Measurements from ENCODE around the gene GSK3B. TPM values are rescaled to one million over a fixed set of nuclear protein-coding genes. Genes with fewer than 3 reads are reported as not detected.

Gene GSK3B
- total and polyA plus RNA-seq, 2 experiments from 2014 or later, result 29.0 to 45.3 TPM

DNA sequence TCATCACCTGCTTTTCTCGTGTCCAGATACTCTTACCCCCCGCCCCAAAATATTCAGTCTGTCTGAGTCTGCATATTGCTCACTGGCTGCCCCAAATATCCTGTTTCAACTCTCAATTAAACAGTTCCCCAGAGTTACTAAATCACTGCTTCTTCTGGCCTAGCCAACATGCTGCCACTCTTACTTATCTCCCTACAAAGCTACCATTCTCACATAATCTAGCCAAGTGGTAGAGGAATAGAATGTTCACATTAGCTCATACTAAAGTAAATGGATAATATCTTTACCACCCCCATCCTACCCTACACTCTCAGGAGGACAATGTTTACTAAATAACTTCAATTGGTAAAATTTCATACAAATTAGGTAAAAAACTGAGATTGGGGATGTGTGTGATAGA, 234.5 kb downstream of the GSK3B start:
- no peak overlapping the region for H3K4me3 Mint-ChIP-seq
- no peaks in the 10 kb centered on the region; the same call in 1 of the 2 replicates for H3K9me2 ChIP-seq (ENCODE audit: insufficient read depth)
- no peaks in the 10 kb centered on the region for H4K20me1 ChIP-seq (replicated peaks; ENCODE audit: insufficient read depth)
- no peaks in the 10 kb centered on the region; the same call in 1 of the 2 replicates for H3K79me2 ChIP-seq (replicated peaks; ENCODE audit: insufficient read depth)
- no peak overlapping the region for H2AFZ ChIP-seq
- no peaks in the 10 kb centered on the region for H3K4me1 Mint-ChIP-seq
- H3K27ac Mint-ChIP-seq, result no peak overlapping the region
- no peaks in the 10 kb centered on the region for H3K4me1 ChIP-seq (ENCODE audit: insufficient read depth)
- no peak for TF ChIP-seq EZH2phosphoT487 (IDR thresholded peaks at IDR 0.05; ENCODE audit: unreplicated experiment)
- TF ChIP-seq, protein P1, sequence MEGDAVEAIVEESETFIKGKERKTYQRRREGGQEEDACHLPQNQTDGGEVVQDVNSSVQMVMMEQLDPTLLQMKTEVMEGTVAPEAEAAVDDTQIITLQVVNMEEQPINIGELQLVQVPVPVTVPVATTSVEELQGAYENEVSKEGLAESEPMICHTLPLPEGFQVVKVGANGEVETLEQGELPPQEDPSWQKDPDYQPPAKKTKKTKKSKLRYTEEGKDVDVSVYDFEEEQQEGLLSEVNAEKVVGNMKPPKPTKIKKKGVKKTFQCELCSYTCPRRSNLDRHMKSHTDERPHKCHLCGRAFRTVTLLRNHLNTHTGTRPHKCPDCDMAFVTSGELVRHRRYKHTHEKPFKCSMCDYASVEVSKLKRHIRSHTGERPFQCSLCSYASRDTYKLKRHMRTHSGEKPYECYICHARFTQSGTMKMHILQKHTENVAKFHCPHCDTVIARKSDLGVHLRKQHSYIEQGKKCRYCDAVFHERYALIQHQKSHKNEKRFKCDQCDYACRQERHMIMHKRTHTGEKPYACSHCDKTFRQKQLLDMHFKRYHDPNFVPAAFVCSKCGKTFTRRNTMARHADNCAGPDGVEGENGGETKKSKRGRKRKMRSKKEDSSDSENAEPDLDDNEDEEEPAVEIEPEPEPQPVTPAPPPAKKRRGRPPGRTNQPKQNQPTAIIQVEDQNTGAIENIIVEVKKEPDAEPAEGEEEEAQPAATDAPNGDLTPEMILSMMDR (conservative IDR thresholded peaks at IDR 0.05; ENCODE audit: low read depth in 2 of 2), result no peak
- no peak for TF ChIP-seq ZNF114 (CRISPR knock-in tag; IDR thresholded peaks at IDR 0.05)
- TF ChIP-seq, protein P2, sequence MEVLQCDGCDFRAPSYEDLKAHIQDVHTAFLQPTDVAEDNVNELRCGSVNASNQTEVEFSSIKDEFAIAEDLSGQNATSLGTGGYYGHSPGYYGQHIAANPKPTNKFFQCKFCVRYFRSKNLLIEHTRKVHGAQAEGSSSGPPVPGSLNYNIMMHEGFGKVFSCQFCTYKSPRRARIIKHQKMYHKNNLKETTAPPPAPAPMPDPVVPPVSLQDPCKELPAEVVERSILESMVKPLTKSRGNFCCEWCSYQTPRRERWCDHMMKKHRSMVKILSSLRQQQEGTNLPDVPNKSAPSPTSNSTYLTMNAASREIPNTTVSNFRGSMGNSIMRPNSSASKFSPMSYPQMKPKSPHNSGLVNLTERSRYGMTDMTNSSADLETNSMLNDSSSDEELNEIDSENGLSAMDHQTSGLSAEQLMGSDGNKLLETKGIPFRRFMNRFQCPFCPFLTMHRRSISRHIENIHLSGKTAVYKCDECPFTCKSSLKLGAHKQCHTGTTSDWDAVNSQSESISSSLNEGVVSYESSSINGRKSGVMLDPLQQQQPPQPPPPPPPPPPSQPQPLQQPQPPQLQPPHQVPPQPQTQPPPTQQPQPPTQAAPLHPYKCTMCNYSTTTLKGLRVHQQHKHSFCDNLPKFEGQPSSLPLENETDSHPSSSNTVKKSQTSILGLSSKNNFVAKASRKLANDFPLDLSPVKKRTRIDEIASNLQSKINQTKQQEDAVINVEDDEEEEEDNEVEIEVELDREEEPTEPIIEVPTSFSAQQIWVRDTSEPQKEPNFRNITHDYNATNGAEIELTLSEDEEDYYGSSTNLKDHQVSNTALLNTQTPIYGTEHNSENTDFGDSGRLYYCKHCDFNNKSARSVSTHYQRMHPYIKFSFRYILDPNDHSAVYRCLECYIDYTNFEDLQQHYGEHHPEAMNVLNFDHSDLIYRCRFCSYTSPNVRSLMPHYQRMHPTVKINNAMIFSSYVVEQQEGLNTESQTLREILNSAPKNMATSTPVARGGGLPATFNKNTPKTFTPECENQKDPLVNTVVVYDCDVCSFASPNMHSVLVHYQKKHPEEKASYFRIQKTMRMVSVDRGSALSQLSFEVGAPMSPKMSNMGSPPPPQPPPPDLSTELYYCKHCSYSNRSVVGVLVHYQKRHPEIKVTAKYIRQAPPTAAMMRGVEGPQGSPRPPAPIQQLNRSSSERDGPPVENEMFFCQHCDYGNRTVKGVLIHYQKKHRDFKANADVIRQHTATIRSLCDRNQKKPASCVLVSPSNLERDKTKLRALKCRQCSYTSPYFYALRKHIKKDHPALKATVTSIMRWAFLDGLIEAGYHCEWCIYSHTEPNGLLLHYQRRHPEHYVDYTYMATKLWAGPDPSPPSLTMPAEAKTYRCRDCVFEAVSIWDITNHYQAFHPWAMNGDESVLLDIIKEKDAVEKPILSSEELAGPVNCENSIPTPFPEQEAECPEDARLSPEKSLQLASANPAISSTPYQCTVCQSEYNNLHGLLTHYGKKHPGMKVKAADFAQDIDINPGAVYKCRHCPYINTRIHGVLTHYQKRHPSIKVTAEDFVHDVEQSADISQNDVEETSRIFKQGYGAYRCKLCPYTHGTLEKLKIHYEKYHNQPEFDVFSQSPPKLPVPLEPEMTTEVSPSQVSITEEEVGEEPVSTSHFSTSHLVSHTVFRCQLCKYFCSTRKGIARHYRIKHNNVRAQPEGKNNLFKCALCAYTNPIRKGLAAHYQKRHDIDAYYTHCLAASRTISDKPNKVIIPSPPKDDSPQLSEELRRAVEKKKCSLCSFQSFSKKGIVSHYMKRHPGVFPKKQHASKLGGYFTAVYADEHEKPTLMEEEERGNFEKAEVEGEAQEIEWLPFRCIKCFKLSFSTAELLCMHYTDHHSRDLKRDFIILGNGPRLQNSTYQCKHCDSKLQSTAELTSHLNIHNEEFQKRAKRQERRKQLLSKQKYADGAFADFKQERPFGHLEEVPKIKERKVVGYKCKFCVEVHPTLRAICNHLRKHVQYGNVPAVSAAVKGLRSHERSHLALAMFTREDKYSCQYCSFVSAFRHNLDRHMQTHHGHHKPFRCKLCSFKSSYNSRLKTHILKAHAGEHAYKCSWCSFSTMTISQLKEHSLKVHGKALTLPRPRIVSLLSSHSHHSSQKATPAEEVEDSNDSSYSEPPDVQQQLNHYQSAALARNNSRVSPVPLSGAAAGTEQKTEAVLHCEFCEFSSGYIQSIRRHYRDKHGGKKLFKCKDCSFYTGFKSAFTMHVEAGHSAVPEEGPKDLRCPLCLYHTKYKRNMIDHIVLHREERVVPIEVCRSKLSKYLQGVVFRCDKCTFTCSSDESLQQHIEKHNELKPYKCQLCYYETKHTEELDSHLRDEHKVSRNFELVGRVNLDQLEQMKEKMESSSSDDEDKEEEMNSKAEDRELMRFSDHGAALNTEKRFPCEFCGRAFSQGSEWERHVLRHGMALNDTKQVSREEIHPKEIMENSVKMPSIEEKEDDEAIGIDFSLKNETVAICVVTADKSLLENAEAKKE (CRISPR knock-in tag; IDR thresholded peaks at IDR 0.05), result no peak
- TF ChIP-seq, protein P3, sequence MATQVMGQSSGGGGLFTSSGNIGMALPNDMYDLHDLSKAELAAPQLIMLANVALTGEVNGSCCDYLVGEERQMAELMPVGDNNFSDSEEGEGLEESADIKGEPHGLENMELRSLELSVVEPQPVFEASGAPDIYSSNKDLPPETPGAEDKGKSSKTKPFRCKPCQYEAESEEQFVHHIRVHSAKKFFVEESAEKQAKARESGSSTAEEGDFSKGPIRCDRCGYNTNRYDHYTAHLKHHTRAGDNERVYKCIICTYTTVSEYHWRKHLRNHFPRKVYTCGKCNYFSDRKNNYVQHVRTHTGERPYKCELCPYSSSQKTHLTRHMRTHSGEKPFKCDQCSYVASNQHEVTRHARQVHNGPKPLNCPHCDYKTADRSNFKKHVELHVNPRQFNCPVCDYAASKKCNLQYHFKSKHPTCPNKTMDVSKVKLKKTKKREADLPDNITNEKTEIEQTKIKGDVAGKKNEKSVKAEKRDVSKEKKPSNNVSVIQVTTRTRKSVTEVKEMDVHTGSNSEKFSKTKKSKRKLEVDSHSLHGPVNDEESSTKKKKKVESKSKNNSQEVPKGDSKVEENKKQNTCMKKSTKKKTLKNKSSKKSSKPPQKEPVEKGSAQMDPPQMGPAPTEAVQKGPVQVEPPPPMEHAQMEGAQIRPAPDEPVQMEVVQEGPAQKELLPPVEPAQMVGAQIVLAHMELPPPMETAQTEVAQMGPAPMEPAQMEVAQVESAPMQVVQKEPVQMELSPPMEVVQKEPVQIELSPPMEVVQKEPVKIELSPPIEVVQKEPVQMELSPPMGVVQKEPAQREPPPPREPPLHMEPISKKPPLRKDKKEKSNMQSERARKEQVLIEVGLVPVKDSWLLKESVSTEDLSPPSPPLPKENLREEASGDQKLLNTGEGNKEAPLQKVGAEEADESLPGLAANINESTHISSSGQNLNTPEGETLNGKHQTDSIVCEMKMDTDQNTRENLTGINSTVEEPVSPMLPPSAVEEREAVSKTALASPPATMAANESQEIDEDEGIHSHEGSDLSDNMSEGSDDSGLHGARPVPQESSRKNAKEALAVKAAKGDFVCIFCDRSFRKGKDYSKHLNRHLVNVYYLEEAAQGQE (IDR thresholded peaks at IDR 0.05; ENCODE audit: unreplicated experiment), result no peak
- no peak for TF ChIP-seq JUNB (IDR thresholded peaks at IDR 0.05; ENCODE audit: unreplicated experiment)
- TF ChIP-seq STAT1 (IDR thresholded peaks at IDR 0.05; ENCODE audit: unreplicated experiment), result no peak
- no peak for TF ChIP-seq POLR2AphosphoS5 (IDR thresholded peaks at IDR 0.05; ENCODE audit: low read depth)
- TF ChIP-seq, protein P4, sequence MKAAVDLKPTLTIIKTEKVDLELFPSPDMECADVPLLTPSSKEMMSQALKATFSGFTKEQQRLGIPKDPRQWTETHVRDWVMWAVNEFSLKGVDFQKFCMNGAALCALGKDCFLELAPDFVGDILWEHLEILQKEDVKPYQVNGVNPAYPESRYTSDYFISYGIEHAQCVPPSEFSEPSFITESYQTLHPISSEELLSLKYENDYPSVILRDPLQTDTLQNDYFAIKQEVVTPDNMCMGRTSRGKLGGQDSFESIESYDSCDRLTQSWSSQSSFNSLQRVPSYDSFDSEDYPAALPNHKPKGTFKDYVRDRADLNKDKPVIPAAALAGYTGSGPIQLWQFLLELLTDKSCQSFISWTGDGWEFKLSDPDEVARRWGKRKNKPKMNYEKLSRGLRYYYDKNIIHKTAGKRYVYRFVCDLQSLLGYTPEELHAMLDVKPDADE (IDR thresholded peaks at IDR 0.05), result no peak
- TF ChIP-seq EZH2 (IDR thresholded peaks at IDR 0.05; ENCODE audit: low read depth, unreplicated experiment), result no peak
- TF ChIP-seq CREB1 (CRISPR knock-in tag; IDR thresholded peaks at IDR 0.05; ENCODE audit: low read depth), result no peak
- TF ChIP-seq ZNF331 (CRISPR knock-in tag; IDR thresholded peaks at IDR 0.05; ENCODE audit: low read depth), result no peak
- no peak for TF ChIP-seq NANOG (IDR thresholded peaks at IDR 0.05; ENCODE audit: borderline replicate concordance)
- H3K4me3 ChIP-seq, result no peak overlapping the region
- no peaks in the 10 kb centered on the region for H3F3A ChIP-seq (replicated peaks; ENCODE audit: low read depth)
- peaks cover 2% of the 10 kb centered on the region for H3K27me3 Mint-ChIP-seq (ENCODE audit: insufficient read depth, low read depth, poor library complexity)
- no peaks in the 10 kb centered on the region; the same call in 1 of the 3 replicates for H3K9me3 Mint-ChIP-seq
- no peak for DNase-seq (ENCODE audit: low spot score)
- peaks cover 69% of the 10 kb centered on the region for H3K36me3 Mint-ChIP-seq (ENCODE audit: low read depth)
- ATAC-seq, result no peak
- H3K27ac ChIP-seq (ENCODE audit: low read depth), result no peak overlapping the region
- H3K27me3 ChIP-seq (ENCODE audit: insufficient read depth), result no peaks in the 10 kb centered on the region
- peaks cover 18% of the 10 kb centered on the region for H3K36me3 ChIP-seq (ENCODE audit: insufficient read depth)
- no peak overlapping the region for H3K4me2 ChIP-seq

All from GM23338 (cell line).